ENCODE results near the gene PRELID3B. TPM values are rescaled to one million over a fixed set of nuclear protein-coding genes. Genes with fewer than 3 reads are reported as not detected.

Gene PRELID3B
- total and polyA plus RNA-seq, 2 experiments from 2014 or later, result 64.1 to 75.8 TPM

GRCh38 chr20:59033616-59034165, 8.9 kb downstream of the PRELID3B start:
- Histone ChIP-seq H4K20me1 (ENCODE audit: insufficient read depth) (0 out of 2 replicates have a peak, but pooled peaks cover 2% of the 10 kb centered on the region), H3K27ac (0 out of 2 replicates have a peak overlapping the region, but pooled peaks have one; percentile 60), H3K4me2 (ENCODE audit: unreplicated experiment) (peak overlapping the region; percentile 73), H3K4me1 (ENCODE audit: insufficient read depth) (peaks cover 39% of the 10 kb centered on the region), H3K9me2 (ENCODE audit: insufficient read depth) (no peaks in the 10 kb centered on the region), H3K79me2 (ENCODE audit: insufficient read depth) (peaks cover 81% of the 10 kb centered on the region), H3K4me3 (no peak overlapping the region), H2AFZ (no peak overlapping the region), H3K27me3 (replicated peaks; ENCODE audit: insufficient read depth) (no peaks in the 10 kb centered on the region), H3K36me3 (ENCODE audit: low read depth) (peaks cover 48% of the 10 kb centered on the region), H3F3A (ENCODE audit: insufficient read depth) (peaks cover 50% of the 10 kb centered on the region), H3K9ac (peak overlapping the region; percentile 84; the same call in 1 of the 2 replicates), H3K9me3 (ENCODE audit: low read depth) (no peaks in the 10 kb centered on the region)
- in situ Hi-C loops (cut with MboI), result no loop called here
- WGBS, 2 experiments (ENCODE audit: low coverage in 1 of 2, low lambda C conversion rate in 2 of 2, missing lambda C conversion rate in 2 of 2), result 97 to 100% methylated on average over 2 of the region's 2 CpGs
- no peak for TF ChIP-seq EZH2 (IDR thresholded peaks at IDR 0.05; ENCODE audit: insufficient read depth, poor library complexity, severe bottlenecking)
- no peak for TF ChIP-seq EZH2phosphoT487 (IDR thresholded peaks at IDR 0.05; ENCODE audit: insufficient read depth, low read depth)
- no peak for DNase-seq

GRCh38 chr20:59033093-59033492, 9.5 kb downstream of the PRELID3B start:
- Histone ChIP-seq H3K79me2 (ENCODE audit: insufficient read depth) (peaks cover 81% of the 10 kb centered on the region), H3K27me3 (replicated peaks; ENCODE audit: insufficient read depth) (no peaks in the 10 kb centered on the region), H3K27ac (peak overlapping the region; percentile 60), H4K20me1 (ENCODE audit: insufficient read depth) (0 out of 2 replicates have a peak, but pooled peaks cover 6% of the 10 kb centered on the region), H3K4me2 (ENCODE audit: unreplicated experiment) (peak overlapping the region; percentile 73), H3K36me3 (ENCODE audit: low read depth) (peaks cover 50% of the 10 kb centered on the region), H3K9ac (peak overlapping the region; percentile 84), H3K9me2 (ENCODE audit: insufficient read depth) (no peaks in the 10 kb centered on the region), H3K4me1 (ENCODE audit: insufficient read depth) (peaks cover 41% of the 10 kb centered on the region), H3F3A (ENCODE audit: insufficient read depth) (peaks cover 56% of the 10 kb centered on the region), H3K4me3 (peak overlapping the region; percentile 79), H2AFZ (peak overlapping the region; percentile 73), H3K9me3 (ENCODE audit: low read depth) (no peaks in the 10 kb centered on the region)
- 100% methylated on average over 1 of the region's 1 CpG for WGBS, 2 experiments (ENCODE audit: low coverage in 1 of 2, low lambda C conversion rate in 2 of 2, missing lambda C conversion rate in 2 of 2)
- TF ChIP-seq EZH2phosphoT487 (IDR thresholded peaks at IDR 0.05; ENCODE audit: insufficient read depth, low read depth) (no peak), EZH2 (IDR thresholded peaks at IDR 0.05; ENCODE audit: insufficient read depth, poor library complexity, severe bottlenecking) (no peak)
- in situ Hi-C loops (cut with MboI), result no loop called here
- DNase-seq, result no peak

DNA sequence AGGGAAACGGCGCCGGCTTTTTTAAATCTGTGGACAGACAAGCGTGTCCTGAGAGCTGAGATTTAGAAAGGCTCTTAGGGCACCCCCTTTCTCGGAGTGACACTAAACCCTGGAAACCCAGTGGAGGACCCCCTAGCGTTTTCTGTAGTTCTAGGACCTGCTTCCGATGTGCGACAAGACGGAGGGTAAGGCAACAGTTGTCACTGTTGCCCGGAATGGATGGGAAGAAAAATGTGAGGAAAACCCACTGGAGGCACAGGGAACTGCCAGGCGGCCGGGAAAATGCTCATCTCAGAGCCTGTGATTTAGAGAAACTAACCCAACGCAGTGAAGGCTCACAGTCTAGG, 9.9 kb downstream of the PRELID3B start:
- Histone ChIP-seq H3K79me2 (ENCODE audit: insufficient read depth) (peaks cover 81% of the 10 kb centered on the region), H3K27ac (peak overlapping the region; percentile 60), H3K27me3 (replicated peaks; ENCODE audit: insufficient read depth) (no peaks in the 10 kb centered on the region), H3K4me3 (peak overlapping the region; percentile 79), H3K9ac (peak overlapping the region; percentile 84), H2AFZ (peak overlapping the region; percentile 73), H3K36me3 (ENCODE audit: low read depth) (peaks cover 46% of the 10 kb centered on the region), H3F3A (ENCODE audit: insufficient read depth) (peaks cover 57% of the 10 kb centered on the region), H3K9me2 (ENCODE audit: insufficient read depth) (no peaks in the 10 kb centered on the region), H3K4me2 (ENCODE audit: unreplicated experiment) (peak overlapping the region; percentile 73), H4K20me1 (ENCODE audit: insufficient read depth) (0 out of 2 replicates have a peak, but pooled peaks cover 6% of the 10 kb centered on the region), H3K9me3 (ENCODE audit: low read depth) (no peaks in the 10 kb centered on the region), H3K4me1 (ENCODE audit: insufficient read depth) (peaks cover 45% of the 10 kb centered on the region)
- WGBS, 2 experiments (ENCODE audit: low coverage in 1 of 2, low lambda C conversion rate in 2 of 2, missing lambda C conversion rate in 2 of 2), result 1 to 2% methylated on average over 12 to 13 of the region's 13 CpGs
- TF ChIP-seq EZH2phosphoT487 (IDR thresholded peaks at IDR 0.05; ENCODE audit: insufficient read depth, low read depth) (no peak), EZH2 (IDR thresholded peaks at IDR 0.05; ENCODE audit: insufficient read depth, poor library complexity, severe bottlenecking) (no peak)
- in situ Hi-C loops (cut with MboI), result no loop called here
- peak; percentile 76 for DNase-seq

DNA sequence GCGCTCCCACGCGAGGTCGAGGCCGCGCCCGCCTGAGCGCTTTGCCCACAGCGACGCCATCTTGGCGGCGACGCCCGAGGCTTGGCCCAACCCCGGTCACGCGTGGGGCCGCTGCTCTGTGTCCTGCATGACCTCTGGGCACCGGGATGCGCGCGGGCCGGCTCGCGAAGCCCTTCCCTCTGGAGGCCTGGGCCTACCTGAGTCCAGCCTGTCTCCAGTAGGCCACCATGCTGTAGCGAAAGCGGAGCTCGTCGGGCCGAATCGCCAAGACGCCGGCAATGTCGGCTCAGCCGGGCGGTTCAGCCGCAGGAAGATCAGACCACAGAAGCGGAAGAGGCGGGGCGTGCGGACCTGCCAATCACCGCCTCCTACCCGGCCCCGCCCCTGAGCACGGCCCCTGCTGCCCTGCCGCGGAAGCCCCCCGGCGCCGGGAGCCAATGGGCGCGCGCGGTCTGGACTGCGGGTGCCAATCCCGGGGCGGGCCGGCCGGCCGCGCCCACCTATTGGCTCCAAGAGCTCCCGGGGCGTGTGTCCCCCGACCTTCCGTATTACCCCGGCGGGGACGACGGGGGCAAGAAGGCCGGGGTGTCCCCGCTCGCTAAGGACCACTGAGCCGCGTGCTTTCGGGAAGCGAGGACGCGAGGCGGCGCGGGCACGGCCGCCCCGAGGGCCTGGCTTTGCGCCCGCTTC, 10.4 kb downstream of the PRELID3B start, which contains the start of gene ATP5F1E:
Gene ATP5F1E, minus strand, starts transcription at position 313 of the 690 bp plus-strand sequence. Its CDS starts 84 bp downstream, at position 229.
- H4K20me1 ChIP-seq (ENCODE audit: insufficient read depth), result peaks cover 10% of the 10 kb centered on the region; the same call in 1 of the 2 replicates
- H3K9ac ChIP-seq, result peak within 1 kb of the TSS; percentile 84
- peaks cover 46% of the 10 kb centered on the region for H3K4me1 ChIP-seq (ENCODE audit: insufficient read depth)
- H3K79me2 ChIP-seq (ENCODE audit: insufficient read depth), result peaks cover 81% of the 10 kb centered on the region
- H3K9me3 ChIP-seq (ENCODE audit: low read depth), result no peaks in the 10 kb centered on the region
- H3K4me3 ChIP-seq, result peak within 1 kb of the TSS; percentile 79
- peak within 1 kb of the TSS; percentile 75 for H2AFZ ChIP-seq
- TF ChIP-seq EZH2phosphoT487 (IDR thresholded peaks at IDR 0.05; ENCODE audit: insufficient read depth, low read depth) (no peak), EZH2 (IDR thresholded peaks at IDR 0.05; ENCODE audit: insufficient read depth, poor library complexity, severe bottlenecking) (no peak)
- H3K4me2 ChIP-seq (ENCODE audit: unreplicated experiment), result peak within 1 kb of the TSS; percentile 84
- H3K36me3 ChIP-seq (ENCODE audit: low read depth), result peaks cover 45% of the 10 kb centered on the region
- peak; percentile 98 for DNase-seq
- WGBS, 2 experiments (ENCODE audit: low coverage in 1 of 2, low lambda C conversion rate in 2 of 2, missing lambda C conversion rate in 2 of 2), result 0 to 1% methylated on average over 64 to 69 of the region's 86 CpGs
- peaks cover 57% of the 10 kb centered on the region for H3F3A ChIP-seq (ENCODE audit: insufficient read depth)
- H3K9me2 ChIP-seq (ENCODE audit: insufficient read depth), result no peaks in the 10 kb centered on the region
- H3K27me3 ChIP-seq (replicated peaks; ENCODE audit: insufficient read depth), result no peaks in the 10 kb centered on the region
- H3K27ac ChIP-seq, result peak within 1 kb of the TSS; percentile 65
- in situ Hi-C loops (cut with MboI), result no loop called here

Data from GM23248 (cell line).